Measurements from ENCODE around the gene TACC2. TPM values are rescaled to one million over a fixed set of nuclear protein-coding genes. Genes with fewer than 3 reads are reported as not detected.

The TACC2 gene
- polyA plus RNA-seq, 4 donors = 28.6 to 99.5 (median 77.2) TPM

- DNase-seq = no peak
- no peaks in the 10 kb centered on the region for H3K9me3 ChIP-seq (ENCODE audit: control insufficient read depth in 2 of 2, insufficient read depth in 1 of 2, low read depth in 1 of 2, low read length in 1 of 2)
- no peaks in the 10 kb centered on the region for H3K27me3 ChIP-seq (ENCODE audit: control insufficient read depth in 3 of 3, insufficient read depth in 3 of 3, low read length in 3 of 3)
- no peaks in the 10 kb centered on the region for H3K4me1 ChIP-seq (ENCODE audit: control insufficient read depth in 3 of 3, insufficient read depth in 2 of 3, low read depth in 1 of 3, low read length in 2 of 3)
- H3K4me3 ChIP-seq (ENCODE audit: low read depth in 1 of 3, low read length in 3 of 3) = no peak overlapping the region
- WGBS, 3 donors = 91 to 94% (median 94%) methylated on average over 30 of the region's 30 CpGs
- H3K36me3 ChIP-seq (ENCODE audit: control insufficient read depth in 3 of 3, insufficient read depth in 2 of 3, low read depth in 1 of 3, low read length in 3 of 3) = peaks cover 3 to 83% (median 8%) of the 10 kb centered on the region in 3 donors
- no peak overlapping the region for H3K27ac ChIP-seq (ENCODE audit: low read depth in 1 of 3, low read length in 2 of 3)
- no peak for FAIRE-seq
These were observed 221.7 kb downstream of the TACC2 start for GRCh38 chr10:122210481-122211265.

GRCh38 chr10:122213364-122213763 lies 224.4 kb downstream of the TACC2 start:
- H3K36me3 ChIP-seq (ENCODE audit: control insufficient read depth in 3 of 3, insufficient read depth in 2 of 3, low read depth in 1 of 3, low read length in 3 of 3) = peaks cover 4 to 89% (median 5%) of the 10 kb centered on the region in 3 donors

GRCh38 chr10:122213766-122214165 lies 224.8 kb downstream of the TACC2 start:
- 89 to 95% (median 91%) methylated on average over 7 of the region's 7 CpGs for WGBS, 3 donors
- Histone ChIP-seq H3K9me3 (ENCODE audit: control insufficient read depth in 2 of 2, insufficient read depth in 1 of 2, low read depth in 1 of 2, low read length in 1 of 2) (no peaks in the 10 kb centered on the region), H3K4me1 (ENCODE audit: control insufficient read depth in 3 of 3, insufficient read depth in 2 of 3, low read depth in 1 of 3, low read length in 2 of 3) (no peaks in the 10 kb centered on the region), H3K4me3 (ENCODE audit: low read depth in 1 of 3, low read length in 3 of 3) (no peak overlapping the region), H3K27ac (ENCODE audit: low read depth in 1 of 3, low read length in 2 of 3) (no peak overlapping the region), H3K36me3 (ENCODE audit: control insufficient read depth in 3 of 3, insufficient read depth in 2 of 3, low read depth in 1 of 3, low read length in 3 of 3) (peaks cover 4 to 90% (median 5%) of the 10 kb centered on the region in 3 donors), H3K27me3 (ENCODE audit: control insufficient read depth in 3 of 3, insufficient read depth in 3 of 3, low read length in 3 of 3) (no peaks in the 10 kb centered on the region)
- DNase-seq (no peak), FAIRE-seq (no peak)

More at GRCh38 chr10:122213364-122213763, 224.4 kb downstream of the TACC2 start:
- H3K27ac ChIP-seq (ENCODE audit: low read depth in 1 of 3, low read length in 2 of 3) = no peak overlapping the region
- no peak overlapping the region for H3K4me3 ChIP-seq (ENCODE audit: low read depth in 1 of 3, low read length in 3 of 3)
- H3K9me3 ChIP-seq (ENCODE audit: control insufficient read depth in 2 of 2, insufficient read depth in 1 of 2, low read depth in 1 of 2, low read length in 1 of 2) = no peaks in the 10 kb centered on the region
- 80 to 97% (median 82%) methylated on average over 3 of the region's 3 CpGs for WGBS, 3 donors
- no peaks in the 10 kb centered on the region for H3K4me1 ChIP-seq (ENCODE audit: control insufficient read depth in 3 of 3, insufficient read depth in 2 of 3, low read depth in 1 of 3, low read length in 2 of 3)
- FAIRE-seq (no peak), DNase-seq (no peak)
- H3K27me3 ChIP-seq (ENCODE audit: control insufficient read depth in 3 of 3, insufficient read depth in 3 of 3, low read length in 3 of 3) = no peaks in the 10 kb centered on the region

GRCh38 chr10:122216047-122216446 lies 227.1 kb downstream of the TACC2 start:
- Histone ChIP-seq H3K27me3 (ENCODE audit: control insufficient read depth in 3 of 3, insufficient read depth in 3 of 3, low read length in 3 of 3) (no peaks in the 10 kb centered on the region), H3K36me3 (ENCODE audit: control insufficient read depth in 3 of 3, insufficient read depth in 2 of 3, low read depth in 1 of 3, low read length in 3 of 3) (peaks cover 2 to 86% (median 7%) of the 10 kb centered on the region in 3 donors), H3K27ac (ENCODE audit: low read depth in 1 of 3, low read length in 2 of 3) (no peak overlapping the region), H3K4me1 (ENCODE audit: control insufficient read depth in 3 of 3, insufficient read depth in 2 of 3, low read depth in 1 of 3, low read length in 2 of 3) (no peaks in the 10 kb centered on the region), H3K4me3 (ENCODE audit: low read depth in 1 of 3, low read length in 3 of 3) (no peak overlapping the region), H3K9me3 (ENCODE audit: control insufficient read depth in 2 of 2, insufficient read depth in 1 of 2, low read depth in 1 of 2, low read length in 1 of 2) (no peaks in the 10 kb centered on the region)
- FAIRE-seq (no peak), DNase-seq (no peak)
- WGBS, 3 donors = 90 to 99% (median 95%) methylated on average over 2 of the region's 2 CpGs

GRCh38 chr10:122219340-122219739 lies 230.4 kb downstream of the TACC2 start:
- no peak for FAIRE-seq

GRCh38 chr10:122220736-122221135 lies 231.8 kb downstream of the TACC2 start:
- Histone ChIP-seq H3K27ac (ENCODE audit: low read depth in 1 of 3, low read length in 2 of 3) (no peak overlapping the region), H3K4me3 (ENCODE audit: low read depth in 1 of 3, low read length in 3 of 3) (no peak overlapping the region), H3K9me3 (ENCODE audit: control insufficient read depth in 2 of 2, insufficient read depth in 1 of 2, low read depth in 1 of 2, low read length in 1 of 2) (no peaks in the 10 kb centered on the region), H3K4me1 (ENCODE audit: control insufficient read depth in 3 of 3, insufficient read depth in 2 of 3, low read depth in 1 of 3, low read length in 2 of 3) (no peaks in the 10 kb centered on the region), H3K36me3 (ENCODE audit: control insufficient read depth in 3 of 3, insufficient read depth in 2 of 3, low read depth in 1 of 3, low read length in 3 of 3) (peaks cover 0 to 81% (median 3%) of the 10 kb centered on the region in 3 donors), H3K27me3 (ENCODE audit: control insufficient read depth in 3 of 3, insufficient read depth in 3 of 3, low read length in 3 of 3) (no peaks in the 10 kb centered on the region)
- no peak for DNase-seq
- 57 to 74% (median 63%) methylated on average over 2 of the region's 2 CpGs for WGBS, 3 donors
- FAIRE-seq = no peak

More at GRCh38 chr10:122219340-122219739, 230.4 kb downstream of the TACC2 start:
- Histone ChIP-seq H3K4me3 (ENCODE audit: low read depth in 1 of 3, low read length in 3 of 3) (no peak overlapping the region), H3K36me3 (ENCODE audit: control insufficient read depth in 3 of 3, insufficient read depth in 2 of 3, low read depth in 1 of 3, low read length in 3 of 3) (peaks cover 0 to 81% (median 7%) of the 10 kb centered on the region in 3 donors), H3K27ac (ENCODE audit: low read depth in 1 of 3, low read length in 2 of 3) (no peak overlapping the region), H3K27me3 (ENCODE audit: control insufficient read depth in 3 of 3, insufficient read depth in 3 of 3, low read length in 3 of 3) (no peaks in the 10 kb centered on the region), H3K9me3 (ENCODE audit: control insufficient read depth in 2 of 2, insufficient read depth in 1 of 2, low read depth in 1 of 2, low read length in 1 of 2) (no peaks in the 10 kb centered on the region), H3K4me1 (ENCODE audit: control insufficient read depth in 3 of 3, insufficient read depth in 2 of 3, low read depth in 1 of 3, low read length in 2 of 3) (no peaks in the 10 kb centered on the region)
- 86 to 94% (median 93%) methylated on average over 6 of the region's 6 CpGs for WGBS, 3 donors
- no peak for DNase-seq

GRCh38 chr10:122221958-122222357 lies 233.0 kb downstream of the TACC2 start:
- Histone ChIP-seq H3K4me1 (ENCODE audit: control insufficient read depth in 3 of 3, insufficient read depth in 2 of 3, low read depth in 1 of 3, low read length in 2 of 3) (no peaks in the 10 kb centered on the region), H3K27me3 (ENCODE audit: control insufficient read depth in 3 of 3, insufficient read depth in 3 of 3, low read length in 3 of 3) (no peaks in the 10 kb centered on the region), H3K9me3 (ENCODE audit: control insufficient read depth in 2 of 2, insufficient read depth in 1 of 2, low read depth in 1 of 2, low read length in 1 of 2) (no peaks in the 10 kb centered on the region), H3K36me3 (ENCODE audit: control insufficient read depth in 3 of 3, insufficient read depth in 2 of 3, low read depth in 1 of 3, low read length in 3 of 3) (peaks cover 3 to 81% (median 3%) of the 10 kb centered on the region in 3 donors), H3K4me3 (ENCODE audit: low read depth in 1 of 3, low read length in 3 of 3) (no peak overlapping the region), H3K27ac (ENCODE audit: low read depth in 1 of 3, low read length in 2 of 3) (no peak overlapping the region)
- WGBS, 3 donors = 87 to 89% (median 88%) methylated on average over 5 of the region's 5 CpGs
- no peak for FAIRE-seq
- no peak for DNase-seq

GRCh38 chr10:122222638-122223037 lies 233.7 kb downstream of the TACC2 start:
- Histone ChIP-seq H3K27me3 (ENCODE audit: control insufficient read depth in 3 of 3, insufficient read depth in 3 of 3, low read length in 3 of 3) (no peaks in the 10 kb centered on the region), H3K36me3 (ENCODE audit: control insufficient read depth in 3 of 3, insufficient read depth in 2 of 3, low read depth in 1 of 3, low read length in 3 of 3) (peaks cover 4 to 81% (median 6%) of the 10 kb centered on the region in 3 donors), H3K4me3 (ENCODE audit: low read depth in 1 of 3, low read length in 3 of 3) (no peak overlapping the region), H3K27ac (ENCODE audit: low read depth in 1 of 3, low read length in 2 of 3) (no peak overlapping the region), H3K4me1 (ENCODE audit: control insufficient read depth in 3 of 3, insufficient read depth in 2 of 3, low read depth in 1 of 3, low read length in 2 of 3) (no peaks in the 10 kb centered on the region), H3K9me3 (ENCODE audit: control insufficient read depth in 2 of 2, insufficient read depth in 1 of 2, low read depth in 1 of 2, low read length in 1 of 2) (no peaks in the 10 kb centered on the region)
- 87 to 95% (median 91%) methylated on average over 7 of the region's 7 CpGs for WGBS, 3 donors
- no peak for DNase-seq
- FAIRE-seq = no peak

Data from small intestine (tissue), 7 donors.